ENCODE results near the gene BLMH.
"Not testable (repeated sequence)": the region's sequence is repeated elsewhere in the genome, so short reads cannot be mapped to it uniquely, and the experiment has no call there.

Gene BLMH

GRCh38 chr17:30236297-30236624, 55.5 kb downstream of the BLMH start:
- ChIA-PET POLR2A (no interaction called here), CTCF (interaction anchor here (0.6 kb wide), 1 partner anchor 16 kb away, joined by 3 read pairs; no protein-coding TSS in a partner anchor)
- DNase-seq (ENCODE audit: extremely low spot score), result no peak
- TF ChIP-seq NFRKB (IDR thresholded peaks at IDR 0.05), result no peak
- TF ChIP-seq FOXK2 (IDR thresholded peaks at IDR 0.05), result no peak
- TF ChIP-seq ZNF384 (IDR thresholded peaks at IDR 0.05), result no peak
- TF ChIP-seq SUZ12 (IDR thresholded peaks at IDR 0.05), result no peak
- no peak for TF ChIP-seq CTBP1 (IDR thresholded peaks at IDR 0.05; ENCODE audit: borderline replicate concordance)
- no peak for TF ChIP-seq HDGF (IDR thresholded peaks at IDR 0.05; ENCODE audit: borderline replicate concordance)

- DNase-seq (ENCODE audit: extremely low spot score), result no peak
- ChIA-PET CTCF (no interaction called here), POLR2A (no interaction called here)
- no peak for TF ChIP-seq FOXA1 (IDR thresholded peaks at IDR 0.05)
- no peak for TF ChIP-seq ELF4 (IDR thresholded peaks at IDR 0.05)
- no peak for TF ChIP-seq LEF1 (IDR thresholded peaks at IDR 0.05; ENCODE audit: borderline replicate concordance)
- TF ChIP-seq CTBP1 (IDR thresholded peaks at IDR 0.05; ENCODE audit: borderline replicate concordance), result no peak
- no peak for TF ChIP-seq FOXM1 (IDR thresholded peaks at IDR 0.05; ENCODE audit: borderline replicate concordance)
These were observed 56.1 kb downstream of the BLMH start, which contains the start of gene SLC6A4 for GRCh38 chr17:30235386-30236296. Gene SLC6A4, minus strand, starts transcription at chr17:30235697. Its CDS starts 13,739 bp downstream, at chr17:30221958.

- ChIA-PET POLR2A (interaction anchor here (0.6 kb wide), 1 partner anchor 69 kb away, joined by 3 read pairs; no protein-coding TSS in a partner anchor), CTCF (no interaction called here)
- TF ChIP-seq FOXK2 (IDR thresholded peaks at IDR 0.05) (no peak), FOXM1 (IDR thresholded peaks at IDR 0.05; ENCODE audit: borderline replicate concordance) (no peak), L3MBTL2 (conservative IDR thresholded peaks at IDR 0.05) (no peak), FOXA1 (IDR thresholded peaks at IDR 0.05) (no peak), HDGF (IDR thresholded peaks at IDR 0.05; ENCODE audit: borderline replicate concordance) (no peak), SUZ12 (IDR thresholded peaks at IDR 0.05) (no peak), LEF1 (IDR thresholded peaks at IDR 0.05; ENCODE audit: borderline replicate concordance) (no peak), ARNT (IDR thresholded peaks at IDR 0.05) (no peak), ELF4 (IDR thresholded peaks at IDR 0.05) (no peak), TARDBP (IDR thresholded peaks at IDR 0.05) (no peak), CTBP1 (IDR thresholded peaks at IDR 0.05; ENCODE audit: borderline replicate concordance) (no peak)
- DNase-seq (ENCODE audit: extremely low spot score), result no peak
These were observed 56.8 kb downstream of the BLMH start for GRCh38 chr17:30234964-30235363.

GRCh38 chr17:30234296-30234695, 57.4 kb downstream of the BLMH start:
- no peak for DNase-seq (ENCODE audit: extremely low spot score)
- CTCF ChIA-PET, result no interaction called here
- POLR2A ChIA-PET, result interaction anchor here (0.6 kb wide), 1 partner anchor 68 kb away, joined by 3 read pairs; no protein-coding TSS in a partner anchor
- TF ChIP-seq FOXK2 (IDR thresholded peaks at IDR 0.05) (no peak), ELF4 (IDR thresholded peaks at IDR 0.05) (no peak)

GRCh38 chr17:30232824-30233427, 58.8 kb downstream of the BLMH start:
- POLR2A ChIA-PET, result no interaction called here
- CTCF ChIA-PET, result no interaction called here
- DNase-seq (ENCODE audit: extremely low spot score), result no peak
- TF ChIP-seq NFRKB (IDR thresholded peaks at IDR 0.05) (no peak), ARNT (IDR thresholded peaks at IDR 0.05) (no peak), ZNF384 (IDR thresholded peaks at IDR 0.05) (no peak), SUZ12 (IDR thresholded peaks at IDR 0.05) (no peak)

GRCh38 chr17:30232015-30232823, 59.5 kb downstream of the BLMH start:
- no peak for DNase-seq (ENCODE audit: extremely low spot score)
- TF ChIP-seq ELF4 (IDR thresholded peaks at IDR 0.05) (no peak), NFRKB (IDR thresholded peaks at IDR 0.05) (no peak), LEF1 (IDR thresholded peaks at IDR 0.05; ENCODE audit: borderline replicate concordance) (no peak), SUZ12 (IDR thresholded peaks at IDR 0.05) (no peak), SP1 (IDR thresholded peaks at IDR 0.05) (no peak), ZNF384 (IDR thresholded peaks at IDR 0.05) (no peak), TARDBP (IDR thresholded peaks at IDR 0.05) (no peak), FOXM1 (IDR thresholded peaks at IDR 0.05; ENCODE audit: borderline replicate concordance) (no peak), FOXA1 (IDR thresholded peaks at IDR 0.05) (no peak), PKNOX1 (IDR thresholded peaks at IDR 0.05) (no peak), CTBP1 (IDR thresholded peaks at IDR 0.05; ENCODE audit: borderline replicate concordance) (no peak), ARNT (IDR thresholded peaks at IDR 0.05) (no peak), L3MBTL2 (conservative IDR thresholded peaks at IDR 0.05) (no peak)
- POLR2A ChIA-PET, result no interaction called here
- CTCF ChIA-PET, result no interaction called here

- CTCF ChIA-PET, result no interaction called here
- DNase-seq (ENCODE audit: extremely low spot score), result no peak
- POLR2A ChIA-PET, result no interaction called here
- TF ChIP-seq FOXM1 (IDR thresholded peaks at IDR 0.05; ENCODE audit: borderline replicate concordance) (no peak), HDGF (IDR thresholded peaks at IDR 0.05; ENCODE audit: borderline replicate concordance) (no peak), ARNT (IDR thresholded peaks at IDR 0.05) (no peak), FOXK2 (IDR thresholded peaks at IDR 0.05) (no peak), L3MBTL2 (conservative IDR thresholded peaks at IDR 0.05) (no peak), SUZ12 (IDR thresholded peaks at IDR 0.05) (no peak), ZNF384 (IDR thresholded peaks at IDR 0.05) (no peak), PKNOX1 (IDR thresholded peaks at IDR 0.05) (no peak), LEF1 (IDR thresholded peaks at IDR 0.05; ENCODE audit: borderline replicate concordance) (no peak)
These were observed 61.1 kb downstream of the BLMH start for GRCh38 chr17:30230596-30231125.

GRCh38 chr17:30230009-30230408, 61.7 kb downstream of the BLMH start:
- DNase-seq (ENCODE audit: extremely low spot score); CTCF ChIA-PET; POLR2A ChIA-PET: not testable (repeated sequence)
